Uterus (tissue), 4 donors: ENCODE results near the gene TANGO2. TPM values are rescaled to one million over a fixed set of nuclear protein-coding genes. Genes with fewer than 3 reads are reported as not detected.

Experiments used
- DNase-seq, 2 donors: peaks; one replicate each; pipeline ENCODE4 v3.0.0-alpha.2; 2019 to 2020
- H3K27ac ChIP-seq, 2 donors: fragments of 200-600 bp; sonication (generic); 1 replicate in 1 of 2; 2 replicates in 1 of 2; pipeline ENCODE4 v1.5.1; 2016 to 2018
- H3K27me3 ChIP-seq, 2 donors: fragments of 200-600 bp; sonication (generic); one replicate each; pipeline ENCODE4 v1.5.1; 2018 to 2019; ENCODE audit warnings: control low read depth in 1 of 2
- H3K36me3 ChIP-seq, 2 donors: fragments of 200-600 bp; sonication (generic); one replicate each; pipeline ENCODE4 v1.5.1; 2019; ENCODE audit warnings: control low read depth in 1 of 2
- H3K4me1 ChIP-seq, 2 donors: fragments of 200-600 bp; sonication (generic); one replicate each; pipeline ENCODE4 v1.5.1; 2018 to 2019; ENCODE audit warnings: control low read depth in 1 of 2
- H3K4me3 ChIP-seq, 2 donors: fragments of 200-600 bp; sonication (generic); 1 replicate in 1 of 2; 2 replicates in 1 of 2; pipeline ENCODE4 v1.5.1; 2018 to 2019; ENCODE audit warnings: mild to moderate bottlenecking in 1 of 2
- H3K9me3 ChIP-seq, 2 donors: fragments of 200-600 bp; sonication (generic); one replicate each; pipeline ENCODE4 v1.5.1; 2019; ENCODE audit warnings: control low read depth in 1 of 2
- CTCF ChIP-seq, 4 experiments: fragments of 200-600 bp in 2 of 4; fragments of 450-650 bp in 2 of 4; sonication (generic) in 2 of 4; IDR thresholded peaks; one replicate each; pipeline ENCODE4 v1.5.1; 2016 to 2019; ENCODE audit warnings: antibody characterized with exemption in 4 of 4, mild to moderate bottlenecking in 2 of 4, moderate library complexity in 1 of 4
- POLR2A ChIP-seq, 2 donors: fragments of 450-650 bp; IDR thresholded peaks; one replicate each; pipeline ENCODE4 v1.6.1; 2016; ENCODE audit warnings: antibody characterized with exemption in 2 of 2, mild to moderate bottlenecking in 1 of 2, moderate library complexity in 1 of 2
- intact Hi-C: fragments of 100-400 bp; cut with DNase I; formaldehyde crosslinking; loops from one replicate; pipeline ENCODE4 v1.15.1; 2023; ENCODE audit warnings: low total_unique reads
- total RNA-seq, 4 donors: library from RNA; depleted of rRNA in 3 of 4; stranded (reverse); fragments of >200 nt in 3 of 4; gene quantifications; one replicate each; pipeline versions ENCODE4 v1.1.0 to v1.2.4, GENCODE V29; 2014 to 2023
- donor health status: DM: yes; HTN: yes; CAD: no.

The TANGO2 gene
- total RNA-seq, 4 donors from 2014 or later, result 2.8 to 25.1 (median 13.3) TPM

GRCh38 chr22:20046730-20047129, 25.8 kb downstream of the TANGO2 start:
- intact Hi-C loops, result no loop called here
- Histone ChIP-seq H3K27ac (no peak overlapping the region), H3K36me3 (no peaks in the 10 kb centered on the region), H3K4me3 (no peak overlapping the region), H3K9me3 (no peaks in the 10 kb centered on the region), H3K4me1 (no peaks in the 10 kb centered on the region), H3K27me3 (no peaks in the 10 kb centered on the region)
- TF ChIP-seq CTCF (IDR thresholded peaks at IDR 0.05), result no peak
- no peak for TF ChIP-seq POLR2A (IDR thresholded peaks at IDR 0.05)
- no peak for DNase-seq

GRCh38 chr22:20051927-20052308, 31.0 kb downstream of the TANGO2 start:
- no peak for TF ChIP-seq POLR2A (IDR thresholded peaks at IDR 0.05)
- no peak for TF ChIP-seq CTCF (IDR thresholded peaks at IDR 0.05)
- Histone ChIP-seq H3K4me3 (no peak overlapping the region), H3K4me1 (no peaks in the 10 kb centered on the region), H3K36me3 (no peaks in the 10 kb centered on the region), H3K27ac (no peak overlapping the region), H3K9me3 (no peaks in the 10 kb centered on the region), H3K27me3 (no peaks in the 10 kb centered on the region)
- intact Hi-C loops, result no loop called here
- no peak for DNase-seq

GRCh38 chr22:20052309-20053259, 31.7 kb downstream of the TANGO2 start:
- Histone ChIP-seq H3K9me3 (no peaks in the 10 kb centered on the region), H3K4me1 (no peaks in the 10 kb centered on the region), H3K36me3 (no peaks in the 10 kb centered on the region), H3K27ac (no peak overlapping the region), H3K4me3 (no peak overlapping the region), H3K27me3 (no peaks in the 10 kb centered on the region)
- TF ChIP-seq POLR2A (IDR thresholded peaks at IDR 0.05) (no peak), CTCF (IDR thresholded peaks at IDR 0.05) (no peak)
- intact Hi-C loops, result no loop called here
- DNase-seq, result no peak

GRCh38 chr22:20053407-20054033, 32.6 kb downstream of the TANGO2 start:
- DNase-seq, result no peak
- intact Hi-C loops, result no loop called here
- no peaks in the 10 kb centered on the region for H3K36me3 ChIP-seq
- TF ChIP-seq CTCF (IDR thresholded peaks at IDR 0.05) (no peak), POLR2A (IDR thresholded peaks at IDR 0.05) (no peak)
- H3K27me3 ChIP-seq, result no peaks in the 10 kb centered on the region
- no peaks in the 10 kb centered on the region for H3K9me3 ChIP-seq
- no peak overlapping the region for H3K27ac ChIP-seq
- no peaks in the 10 kb centered on the region for H3K4me1 ChIP-seq
- H3K4me3 ChIP-seq, result no peak overlapping the region

- no peaks in the 10 kb centered on the region for H3K4me1 ChIP-seq
- no peaks in the 10 kb centered on the region for H3K9me3 ChIP-seq
- H3K27me3 ChIP-seq, result no peaks in the 10 kb centered on the region
- intact Hi-C loops, result no loop called here
- no peak overlapping the region for H3K4me3 ChIP-seq
- no peak overlapping the region for H3K27ac ChIP-seq
- no peaks in the 10 kb centered on the region for H3K36me3 ChIP-seq
- TF ChIP-seq POLR2A (IDR thresholded peaks at IDR 0.05), result no peak
- no peak for TF ChIP-seq CTCF (IDR thresholded peaks at IDR 0.05)
- DNase-seq, result no peak
Measured at GRCh38 chr22:20054034-20054427, 33.1 kb downstream of the TANGO2 start.
